IPS-18a (cell line): Measurements from ENCODE around the gene MIDN.
A peak's percentile ranks its signal among the peaks of the same experiment; 100 is the strongest.

Source experiments
- H3K27ac ChIP-seq: one replicate; pipeline ENCODE4 v1.5.1; 2013; ENCODE audit warnings: low read length
- H3K27me3 ChIP-seq: one replicate; pipeline ENCODE4 v1.6.1; 2013; ENCODE audit warnings: mild to moderate bottlenecking, low read length; ENCODE audit not compliant: control insufficient read depth, insufficient read depth
- H3K36me3 ChIP-seq: one replicate; pipeline ENCODE4 v1.6.1; 2013; ENCODE audit warnings: low read depth, low read length; ENCODE audit not compliant: control insufficient read depth
- H3K4me1 ChIP-seq: one replicate; pipeline ENCODE4 v1.6.1; 2013; ENCODE audit warnings: low read depth, low read length; ENCODE audit not compliant: control insufficient read depth
- H3K4me3 ChIP-seq: one replicate; pipeline ENCODE4 v1.5.1; 2013; ENCODE audit warnings: low read length
- H3K9ac ChIP-seq: one replicate; pipeline ENCODE4 v1.6.1; 2013; ENCODE audit warnings: mild to moderate bottlenecking, low read length, moderate library complexity
- H3K9me3 ChIP-seq: one replicate; pipeline ENCODE4 v1.6.1; 2013; ENCODE audit warnings: low read depth, low read length; ENCODE audit not compliant: control insufficient read depth

Gene MIDN

DNA sequence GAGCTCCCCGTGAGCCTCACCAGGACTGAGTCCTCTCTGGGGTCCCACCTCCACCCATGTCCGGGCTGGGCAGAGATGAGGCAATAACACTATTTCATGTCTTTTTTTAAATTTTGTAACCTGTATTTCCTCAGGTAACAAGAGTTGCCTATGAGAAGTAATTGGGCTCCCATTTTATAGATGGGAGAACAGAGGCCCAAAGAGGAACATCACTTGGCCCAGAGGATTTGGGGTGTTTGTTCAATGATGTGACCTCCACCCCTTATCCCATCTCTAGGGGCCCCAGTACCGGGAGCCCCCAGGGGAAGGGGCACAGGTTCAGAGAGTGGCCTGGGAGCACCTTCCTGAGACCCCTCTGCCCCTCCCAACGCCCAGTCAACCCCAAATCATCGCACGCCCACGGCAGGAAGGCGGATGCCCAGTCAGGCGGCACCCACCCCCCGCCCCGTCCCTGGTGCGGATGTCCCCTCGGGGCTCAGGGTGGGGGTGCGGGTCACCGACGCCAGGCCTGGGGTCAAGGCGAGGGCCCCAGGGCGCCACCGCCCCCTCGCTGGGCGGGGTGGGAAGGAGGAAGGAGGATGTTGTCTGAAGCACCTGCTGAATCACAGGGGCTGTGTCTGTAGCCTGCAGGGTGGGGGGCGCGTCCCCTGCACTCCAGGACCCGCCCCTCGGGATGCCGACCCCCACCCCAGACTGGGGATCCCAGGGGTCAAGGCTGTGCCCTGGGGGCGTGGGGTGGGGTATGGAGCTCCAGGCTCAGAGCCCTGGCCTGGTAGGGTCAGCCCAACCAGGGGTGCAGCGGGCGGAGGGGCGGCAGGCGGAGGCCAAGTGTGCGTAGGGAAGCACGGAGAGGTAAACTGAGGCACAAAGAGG, 11.7 kb downstream of the MIDN start:
- H3K9ac ChIP-seq, result peak overlapping the region; percentile 48

DNA sequence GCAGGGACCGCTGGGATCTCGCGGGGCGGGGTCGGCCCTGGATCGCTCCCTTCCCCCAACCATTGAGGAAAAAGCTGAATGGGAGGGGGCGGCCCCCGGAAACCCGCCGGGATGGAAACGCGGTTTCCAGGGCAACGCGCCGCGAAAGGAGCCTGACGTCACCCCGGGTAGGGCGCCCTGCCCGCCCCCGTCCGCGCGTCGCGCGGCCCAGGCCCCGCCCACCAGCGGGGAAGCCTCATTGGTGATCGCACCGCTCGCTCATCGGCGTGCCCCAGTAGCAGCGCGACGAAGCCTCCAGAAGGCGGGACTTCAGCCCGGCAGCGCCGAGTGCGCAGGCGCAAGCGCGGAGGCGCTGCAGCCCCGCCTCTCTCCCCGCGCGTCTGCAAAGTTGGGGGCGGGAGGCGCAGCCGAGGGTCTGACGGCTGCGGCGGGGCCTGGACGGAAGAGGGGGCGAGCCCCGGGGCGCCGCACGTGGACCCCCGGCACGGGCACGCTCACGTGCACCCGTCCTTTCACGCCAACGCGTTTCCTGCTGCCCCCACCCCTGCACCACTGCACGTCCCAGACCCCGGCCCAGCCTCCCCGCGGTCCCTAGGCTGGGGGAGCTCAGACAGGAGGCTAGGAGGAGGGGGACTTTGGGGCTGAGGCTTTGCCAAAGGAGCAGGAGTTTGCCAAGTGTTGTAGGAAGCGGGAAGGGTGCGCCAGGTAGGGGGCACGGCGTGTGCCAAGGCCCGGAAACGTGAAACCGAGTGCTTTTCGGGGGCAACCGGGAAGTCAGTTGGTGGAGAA, 12.6 kb downstream of the MIDN start:
- H3K9me3 ChIP-seq, result no peaks in the 10 kb centered on the region
- peaks cover 42% of the 10 kb centered on the region for H3K4me1 ChIP-seq
- H3K27ac ChIP-seq, result peak overlapping the region; percentile 55
- H3K27me3 ChIP-seq, result no peaks in the 10 kb centered on the region
- peak overlapping the region; percentile 63 for H3K4me3 ChIP-seq
- H3K9ac ChIP-seq, result peak overlapping the region; percentile 61
- peaks cover 20% of the 10 kb centered on the region for H3K36me3 ChIP-seq

More for the DNA sequence above, 11.7 kb downstream of the MIDN start:
- Histone ChIP-seq H3K27me3 (no peaks in the 10 kb centered on the region), H3K36me3 (peaks cover 29% of the 10 kb centered on the region), H3K4me3 (peak overlapping the region; percentile 63), H3K4me1 (peaks cover 38% of the 10 kb centered on the region), H3K9me3 (no peaks in the 10 kb centered on the region), H3K27ac (peak overlapping the region; percentile 45)

DNA sequence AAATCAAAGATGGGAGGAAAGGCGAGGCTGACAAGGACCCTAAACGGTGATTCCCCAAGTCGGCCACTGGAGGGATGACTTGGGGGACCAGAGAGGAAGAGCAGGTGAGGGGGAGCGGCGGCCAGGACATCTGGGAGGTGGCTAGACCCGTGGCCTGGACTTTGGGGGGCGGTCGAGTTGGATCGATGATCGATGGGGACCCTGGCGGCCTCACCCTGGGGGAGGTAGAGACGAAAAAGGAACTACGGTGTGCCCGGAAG, 13.1 kb downstream of the MIDN start:
- Histone ChIP-seq H3K27me3 (no peaks in the 10 kb centered on the region), H3K4me3 (peak overlapping the region; percentile 63), H3K4me1 (peaks cover 44% of the 10 kb centered on the region), H3K9me3 (no peaks in the 10 kb centered on the region), H3K9ac (peak overlapping the region; percentile 61), H3K36me3 (peaks cover 18% of the 10 kb centered on the region), H3K27ac (peak overlapping the region; percentile 55)

DNA sequence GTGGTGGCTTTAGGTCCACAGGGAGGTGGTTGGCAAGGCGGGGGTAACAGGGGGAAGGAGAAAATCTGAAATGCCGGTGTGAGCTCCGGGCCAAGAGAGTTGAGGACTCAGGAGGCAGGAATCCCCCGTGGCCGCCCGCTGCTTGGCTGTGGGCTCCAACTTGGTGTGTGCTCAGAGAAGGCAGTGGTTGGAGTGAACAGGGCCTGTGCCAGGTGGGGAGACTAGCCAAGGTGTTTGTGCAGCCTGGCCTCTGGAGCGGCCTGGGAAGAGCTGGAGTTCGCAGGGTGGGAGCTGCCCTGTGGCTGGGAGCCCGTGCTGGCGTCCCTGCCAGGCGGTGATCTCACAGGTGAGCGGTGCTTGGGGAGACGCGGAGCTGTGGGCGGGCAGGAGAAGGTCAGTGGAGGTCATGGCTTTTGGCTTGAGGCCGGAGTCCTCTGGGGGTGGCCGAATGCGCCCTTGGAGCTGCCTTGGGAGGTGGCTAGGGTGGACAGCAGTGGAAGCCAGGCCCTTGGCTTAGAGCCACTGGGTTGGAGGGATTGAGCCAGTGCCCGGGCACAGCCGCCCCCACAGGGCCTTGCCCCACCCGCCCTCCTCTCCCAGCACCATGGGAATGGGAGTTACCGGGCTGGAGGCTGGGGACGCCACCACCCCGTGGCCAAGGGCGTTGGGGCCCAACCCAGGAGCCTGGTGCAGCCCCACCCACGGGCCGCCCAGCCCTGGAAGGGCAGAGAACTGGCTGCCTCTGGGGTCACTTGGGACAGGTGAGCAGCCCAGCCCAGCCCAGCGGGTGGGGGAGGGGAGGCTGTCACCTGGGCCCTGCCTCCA, 13.6 kb downstream of the MIDN start:
- H3K4me3 ChIP-seq, result peak overlapping the region; percentile 63
- no peak overlapping the region for H3K27ac ChIP-seq
- peak overlapping the region; percentile 61 for H3K9ac ChIP-seq
- no peaks in the 10 kb centered on the region for H3K9me3 ChIP-seq
- peaks cover 44% of the 10 kb centered on the region for H3K4me1 ChIP-seq
- peaks cover 12% of the 10 kb centered on the region for H3K36me3 ChIP-seq
- H3K27me3 ChIP-seq, result peaks cover under 1% of the 10 kb centered on the region

DNA sequence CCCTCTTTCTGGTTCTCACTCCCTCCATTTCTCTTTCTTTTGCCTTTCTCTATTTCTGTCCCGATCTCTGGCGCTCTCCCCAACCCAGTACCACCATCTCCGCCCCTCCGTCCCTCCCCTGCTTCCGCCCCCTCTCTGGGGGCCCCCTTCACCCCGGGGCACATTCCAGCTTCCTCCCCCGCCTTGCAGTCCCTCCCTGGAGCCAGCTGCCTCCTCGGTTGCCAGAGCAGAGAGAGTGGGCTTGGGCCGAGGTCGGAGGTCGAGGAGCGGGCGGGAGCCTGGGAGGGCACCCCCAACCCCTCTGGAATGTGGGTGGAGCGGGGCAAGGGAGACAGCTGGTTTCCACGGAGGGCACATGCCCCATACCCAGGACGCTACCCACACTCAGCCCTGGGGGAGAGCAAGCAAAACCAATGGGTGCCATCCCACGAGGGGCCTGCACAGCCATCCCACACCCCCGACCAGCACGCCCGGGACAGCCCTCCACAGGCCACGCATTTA, 14.3 kb downstream of the MIDN start:
- Histone ChIP-seq H3K27ac (no peak overlapping the region), H3K36me3 (peaks cover 7% of the 10 kb centered on the region), H3K9ac (peak overlapping the region; percentile 17), H3K9me3 (no peaks in the 10 kb centered on the region), H3K4me1 (peaks cover 45% of the 10 kb centered on the region), H3K4me3 (peak overlapping the region; percentile 63), H3K27me3 (peaks cover 7% of the 10 kb centered on the region)

DNA sequence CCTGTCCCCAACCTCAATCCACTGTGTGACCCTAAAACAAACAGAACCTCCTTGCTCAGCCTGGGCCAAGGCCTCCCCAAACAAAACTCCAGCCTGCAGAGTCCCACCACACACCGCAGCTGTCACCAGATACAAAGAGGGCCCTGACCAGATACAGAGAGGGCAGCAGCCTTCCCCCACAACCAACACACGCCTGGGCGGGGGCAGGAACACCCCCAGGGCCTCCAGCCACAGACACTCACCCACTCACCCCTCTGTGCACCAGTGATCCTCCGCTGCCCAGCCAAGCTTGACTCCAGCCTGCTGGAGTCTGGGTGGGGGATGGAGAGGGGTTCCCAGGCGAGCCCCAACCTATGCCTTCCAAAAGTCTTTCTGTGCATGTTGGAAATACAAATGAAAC, 14.8 kb downstream of the MIDN start:
- peaks cover 12% of the 10 kb centered on the region for H3K27me3 ChIP-seq
- no peak overlapping the region for H3K27ac ChIP-seq
- peaks cover 2% of the 10 kb centered on the region for H3K36me3 ChIP-seq
- no peaks in the 10 kb centered on the region for H3K9me3 ChIP-seq
- no peak overlapping the region for H3K4me3 ChIP-seq
- H3K9ac ChIP-seq, result no peak overlapping the region
- H3K4me1 ChIP-seq, result peaks cover 50% of the 10 kb centered on the region

DNA sequence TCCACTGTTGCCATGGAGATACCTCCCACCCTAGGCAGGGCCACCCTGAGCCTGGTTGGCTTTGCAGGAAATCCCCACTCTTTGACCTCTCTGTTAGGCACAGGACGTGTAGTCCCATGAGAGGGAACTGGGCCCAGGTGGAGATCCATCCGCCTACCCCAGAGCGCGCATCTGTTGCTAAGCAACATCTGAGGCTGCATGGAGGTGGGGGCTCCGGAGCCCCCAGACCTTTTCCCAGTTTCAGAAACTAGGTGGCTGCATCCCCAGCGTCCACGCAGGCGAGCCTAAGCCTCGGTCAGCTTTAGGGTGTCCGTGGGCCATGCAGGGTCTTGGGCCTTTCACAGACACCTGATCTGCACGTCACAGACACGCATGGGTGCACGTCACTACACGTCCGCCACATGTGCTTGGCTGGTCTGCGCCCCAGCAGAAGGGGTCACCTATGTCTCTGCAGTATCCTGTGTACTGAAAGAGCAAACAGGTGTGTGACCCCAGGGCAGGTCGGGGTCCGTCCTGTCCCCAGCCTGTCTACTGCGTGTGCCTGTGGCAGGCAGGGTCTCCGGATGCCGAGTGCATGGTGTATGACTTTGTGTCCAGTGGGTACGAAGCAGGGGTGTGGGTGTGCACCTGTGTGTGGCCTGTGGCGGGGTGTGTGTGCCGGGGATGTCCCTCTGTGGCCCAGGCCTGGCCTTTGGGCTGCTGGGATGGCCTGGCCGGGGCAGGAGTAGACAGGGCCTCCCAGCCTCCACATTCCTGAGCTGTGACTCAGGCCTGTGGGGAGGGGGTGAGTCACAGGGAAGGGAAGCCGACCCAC, 16.6 kb downstream of the MIDN start:
- H3K4me1 ChIP-seq, result peaks cover 46% of the 10 kb centered on the region
- no peaks in the 10 kb centered on the region for H3K9me3 ChIP-seq
- no peaks in the 10 kb centered on the region for H3K36me3 ChIP-seq
- peaks cover 12% of the 10 kb centered on the region for H3K27me3 ChIP-seq
- H3K4me3 ChIP-seq, result peak overlapping the region; percentile 8
- no peak overlapping the region for H3K27ac ChIP-seq
- H3K9ac ChIP-seq, result no peak overlapping the region

- Histone ChIP-seq H3K4me3 (peak overlapping the region; percentile 48), H3K9ac (no peak overlapping the region), H3K27ac (no peak overlapping the region), H3K9me3 (no peaks in the 10 kb centered on the region), H3K4me1 (peaks cover 49% of the 10 kb centered on the region), H3K36me3 (peaks cover 5% of the 10 kb centered on the region), H3K27me3 (peaks cover 12% of the 10 kb centered on the region)
Observed at GRCh38 chr19:1265615-1266128, 17.3 kb downstream of the MIDN start.

DNA sequence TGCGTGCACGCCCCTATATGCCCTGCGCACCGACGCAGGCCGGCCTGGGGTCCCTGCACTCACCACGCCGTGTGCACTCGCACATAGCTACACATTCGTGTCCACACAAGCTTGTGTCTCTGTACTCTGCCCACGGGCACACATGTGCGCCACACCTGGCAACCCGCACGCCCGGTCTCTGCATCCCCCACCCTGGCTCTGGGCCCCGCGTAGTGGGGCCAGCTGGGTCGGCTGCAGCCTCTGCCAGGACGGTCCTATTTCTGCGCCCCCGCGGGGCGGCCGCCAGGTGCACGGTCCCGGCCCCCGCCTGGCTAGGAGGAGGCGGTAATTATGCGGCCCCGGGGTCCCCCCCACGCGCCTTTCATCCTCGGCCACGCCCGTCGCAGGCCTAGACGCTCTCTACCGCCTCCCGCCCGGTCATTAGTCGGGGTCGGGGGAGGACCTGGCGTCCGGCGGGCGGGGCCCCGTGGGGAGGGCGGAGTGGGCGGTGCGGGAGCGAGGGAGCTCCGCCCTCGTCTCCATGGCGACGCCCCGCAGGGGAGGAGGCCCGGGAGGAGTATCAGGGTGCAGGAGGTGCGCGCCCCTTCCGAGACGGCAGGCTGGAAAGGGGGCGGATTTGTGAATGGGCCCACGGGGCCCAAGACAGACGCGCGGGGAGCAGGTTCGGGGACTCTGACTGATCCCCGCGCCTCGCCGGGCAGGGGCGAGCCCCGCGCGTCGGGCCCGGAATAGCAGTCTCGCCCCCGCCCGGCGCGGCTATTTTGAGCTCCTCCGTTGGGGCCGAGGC, 17.9 kb downstream of the MIDN start:
- peaks cover 11% of the 10 kb centered on the region for H3K36me3 ChIP-seq
- H3K4me1 ChIP-seq, result peaks cover 49% of the 10 kb centered on the region
- no peaks in the 10 kb centered on the region for H3K9me3 ChIP-seq
- H3K9ac ChIP-seq, result peak overlapping the region; percentile 32
- peak overlapping the region; percentile 48 for H3K4me3 ChIP-seq
- H3K27ac ChIP-seq, result no peak overlapping the region
- H3K27me3 ChIP-seq, result peaks cover 12% of the 10 kb centered on the region

DNA sequence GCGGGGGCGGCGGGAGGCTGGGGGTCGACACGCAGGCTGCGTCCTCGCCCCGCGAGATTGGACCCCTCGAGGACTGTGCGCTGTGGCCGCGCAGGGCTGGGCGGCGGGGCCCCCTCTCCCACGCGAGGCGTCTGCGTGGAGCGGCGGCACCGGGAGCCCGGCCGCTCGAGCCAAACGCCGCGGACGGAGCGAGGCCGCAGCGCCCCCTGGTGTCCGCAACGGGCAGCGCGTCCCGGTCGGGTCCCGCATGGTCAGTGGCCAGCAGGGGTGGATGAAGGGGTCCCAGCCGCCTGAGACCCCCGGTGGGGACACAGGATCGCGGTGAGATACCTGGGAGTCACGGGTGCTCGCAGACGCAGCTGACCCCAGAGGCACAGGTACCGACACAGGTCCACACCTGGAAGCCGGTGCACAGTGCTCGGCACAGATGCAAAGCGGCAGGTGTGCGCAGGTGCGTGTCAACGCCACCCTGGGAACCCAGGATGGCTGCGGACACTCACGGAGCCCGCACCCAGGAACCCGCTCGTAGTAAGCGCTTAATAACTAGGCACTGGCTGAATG, 18.6 kb downstream of the MIDN start:
- H3K4me1 ChIP-seq, result peaks cover 45% of the 10 kb centered on the region
- peaks cover 18% of the 10 kb centered on the region for H3K36me3 ChIP-seq
- H3K27ac ChIP-seq, result no peak overlapping the region
- H3K9me3 ChIP-seq, result no peaks in the 10 kb centered on the region
- peak overlapping the region; percentile 32 for H3K9ac ChIP-seq
- peaks cover 12% of the 10 kb centered on the region for H3K27me3 ChIP-seq
- H3K4me3 ChIP-seq, result peak overlapping the region; percentile 48
